NCI-H187 (cell line): ENCODE data around the gene DCTPP1.
A peak's percentile ranks its signal among the peaks of the same experiment; 100 is the strongest.
"Not testable (repeated sequence)": the region's sequence is repeated elsewhere in the genome, so short reads cannot be mapped to it uniquely, and the experiment has no call there.

Source experiments
- DNase-seq, 2 experiments: peaks; one replicate each; lab custom pipeline; 2025; lab: John Stamatoyannopoulos, UW

DCTPP1 gene

GRCh38 chr16:30429678-30430427, at the start of gene DCTPP1:
DCTPP1 (minus strand) TSS chr16:30430030; CDS start chr16:30429980, 50 bp downstream.
- peak; percentile 80 to 88 for DNase-seq

- no peak for DNase-seq
These were observed 49.1 kb upstream of the DCTPP1 start for GRCh38 chr16:30478766-30479478.

GRCh38 chr16:30477773-30478172, 47.9 kb upstream of the DCTPP1 start:
- not testable (repeated sequence) for DNase-seq

GRCh38 chr16:30476991-30477390, 47.2 kb upstream of the DCTPP1 start:
- no peak for DNase-seq

- DNase-seq, result no peak
These were observed 44.9 kb upstream of the DCTPP1 start for GRCh38 chr16:30474684-30475083.

- DNase-seq, result no peak
These were observed 44.2 kb upstream of the DCTPP1 start for GRCh38 chr16:30474074-30474452.

GRCh38 chr16:30473231-30474073, 43.6 kb upstream of the DCTPP1 start:
- no peak for DNase-seq

GRCh38 chr16:30472328-30472942, 42.6 kb upstream of the DCTPP1 start, which contains the start of gene ITGAL:
ITGAL (plus strand) TSS chr16:30472742; CDS start chr16:30472838, 96 bp downstream.
- DNase-seq, result no peak

- DNase-seq, result no peak
These were observed 40.8 kb upstream of the DCTPP1 start for GRCh38 chr16:30470632-30470995.

GRCh38 chr16:30470170-30470512, 40.3 kb upstream of the DCTPP1 start:
- DNase-seq, result no peak

- no peak for DNase-seq
These were observed 34.2 kb upstream of the DCTPP1 start for GRCh38 chr16:30464078-30464477.

- not testable (repeated sequence) for DNase-seq
These were observed 31.6 kb upstream of the DCTPP1 start for GRCh38 chr16:30461426-30461825.

- no peak for DNase-seq
These were observed 29.6 kb upstream of the DCTPP1 start for GRCh38 chr16:30459456-30459855.

- no peak for DNase-seq
These were observed 28.9 kb upstream of the DCTPP1 start for GRCh38 chr16:30458561-30459394.

GRCh38 chr16:30457743-30458560, 28.1 kb upstream of the DCTPP1 start:
- no peak for DNase-seq

- no peak for DNase-seq
These were observed 27.4 kb upstream of the DCTPP1 start for GRCh38 chr16:30457256-30457655.

- no peak for DNase-seq
These were observed 26.5 kb upstream of the DCTPP1 start for GRCh38 chr16:30456302-30456701.

GRCh38 chr16:30452709-30453580, 23.1 kb upstream of the DCTPP1 start:
- not testable (repeated sequence) for DNase-seq

- no peak for DNase-seq
These were observed 19.2 kb upstream of the DCTPP1 start for GRCh38 chr16:30449116-30449435.
